ENCODE measurements around the gene ACSS1.
A peak's percentile ranks its signal among the peaks of the same experiment; 100 is the strongest.

The ACSS1 gene

DNA sequence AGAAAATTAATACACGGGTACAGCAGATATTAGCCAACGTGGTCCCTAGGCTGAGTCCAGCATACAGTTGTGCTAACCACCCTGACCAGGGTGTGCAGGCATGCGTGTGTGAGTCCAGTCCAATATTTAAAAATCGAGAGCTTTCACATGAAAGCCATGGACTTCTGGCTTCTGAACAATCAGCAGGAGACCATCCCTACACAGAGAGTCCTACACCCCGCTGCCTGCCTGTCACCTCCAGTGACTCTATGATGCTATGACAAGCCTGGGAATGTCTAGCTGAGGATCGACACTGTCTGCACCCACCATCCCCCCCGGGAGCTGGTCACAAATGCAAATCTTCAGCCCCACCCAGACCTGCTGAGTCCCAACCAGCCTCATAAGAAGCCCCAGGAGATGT is 7.9 kb downstream of the ACSS1 start:
- Mint-ChIP-seq H3K36me3 (peaks cover 4 to 24% of the 10 kb centered on the region in 2 donors), H3K4me1 (peaks cover 57 to 81% of the 10 kb centered on the region in 2 donors), H3K9me3 (no peaks in the 10 kb centered on the region), H3K27ac (no peak overlapping the region), H3K4me3 (no peak overlapping the region), H3K27me3 (no peaks in the 10 kb centered on the region)
- ATAC-seq (replicated peaks) (no peak), DNase-seq (no peak)

DNA sequence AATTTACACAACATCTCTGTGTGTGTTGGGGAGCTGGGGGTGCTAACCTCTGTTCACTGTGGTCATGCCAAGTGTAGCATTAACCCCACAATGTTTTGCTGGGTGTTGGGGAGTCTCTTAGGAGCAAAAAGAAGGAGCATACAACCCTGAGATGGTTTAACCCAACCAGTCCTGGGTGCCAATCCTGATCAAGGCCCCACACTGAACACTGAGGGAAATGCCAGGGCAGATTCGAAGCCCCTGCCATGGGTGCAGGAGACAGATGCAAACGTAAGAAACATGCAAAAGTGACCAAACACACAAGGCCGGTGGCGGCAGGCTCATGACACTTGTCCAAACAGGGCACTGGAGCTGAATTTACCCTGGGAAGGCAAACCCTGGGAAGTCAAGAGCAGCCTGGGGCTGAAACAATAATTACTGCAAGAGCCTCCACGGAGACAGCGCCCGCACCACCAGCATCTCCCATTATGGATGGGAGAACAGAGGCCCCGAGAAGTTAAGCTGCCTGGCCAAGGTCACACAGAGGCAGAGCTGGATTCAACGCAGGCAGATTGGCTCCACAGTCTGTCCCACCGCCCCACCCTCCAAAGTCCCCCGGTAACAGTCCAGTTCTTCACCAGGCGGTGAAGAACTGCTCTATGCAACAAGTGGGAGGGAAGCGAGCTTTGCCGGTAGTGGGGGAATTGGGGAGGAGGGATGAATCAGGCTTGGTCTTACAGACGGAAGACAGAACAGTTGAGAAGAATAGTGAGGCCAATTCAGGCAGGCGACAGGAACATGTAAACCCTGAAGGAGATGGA is 8.5 kb downstream of the ACSS1 start:
- Mint-ChIP-seq H3K4me1 (peaks cover 55 to 81% of the 10 kb centered on the region in 2 donors), H3K36me3 (peaks cover 4 to 24% of the 10 kb centered on the region in 2 donors), H3K27ac (peak overlapping the region; percentile 79), H3K4me3 (no peak overlapping the region), H3K9me3 (no peaks in the 10 kb centered on the region), H3K27me3 (no peaks in the 10 kb centered on the region)
- ATAC-seq (replicated peaks) (no peak), DNase-seq (no peak)

DNA sequence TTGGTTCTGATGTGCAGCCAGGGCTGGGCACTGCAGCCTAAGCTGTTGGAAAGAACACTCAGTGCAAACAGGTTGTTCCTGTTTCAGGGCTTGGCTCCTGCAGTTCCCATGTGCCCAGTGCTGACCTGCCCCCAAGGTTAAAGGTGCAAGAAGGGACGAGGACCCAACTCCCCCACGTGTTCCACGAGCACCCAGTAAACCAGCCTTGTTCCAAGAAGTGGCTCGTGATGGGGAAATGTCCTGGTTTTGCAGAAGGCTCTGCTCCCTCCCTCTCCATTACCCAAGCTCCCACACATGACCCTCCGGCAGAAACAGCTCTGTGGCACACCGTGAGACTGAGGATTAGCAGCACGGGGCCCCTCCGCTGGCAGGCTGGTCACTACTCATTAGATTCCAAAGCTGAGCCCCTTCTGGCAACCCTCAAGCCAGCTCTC is 9.4 kb downstream of the ACSS1 start:
- H3K4me1 Mint-ChIP-seq: peaks cover 49 to 81% of the 10 kb centered on the region in 2 donors
- H3K4me3 Mint-ChIP-seq: no peak overlapping the region
- H3K9me3 Mint-ChIP-seq: no peaks in the 10 kb centered on the region
- DNase-seq: no peak
- ATAC-seq (replicated peaks): no peak
- H3K36me3 Mint-ChIP-seq: peaks cover 4 to 24% of the 10 kb centered on the region in 2 donors
- peak overlapping the region; percentile 44 for H3K27ac Mint-ChIP-seq
- H3K27me3 Mint-ChIP-seq: no peaks in the 10 kb centered on the region

DNA sequence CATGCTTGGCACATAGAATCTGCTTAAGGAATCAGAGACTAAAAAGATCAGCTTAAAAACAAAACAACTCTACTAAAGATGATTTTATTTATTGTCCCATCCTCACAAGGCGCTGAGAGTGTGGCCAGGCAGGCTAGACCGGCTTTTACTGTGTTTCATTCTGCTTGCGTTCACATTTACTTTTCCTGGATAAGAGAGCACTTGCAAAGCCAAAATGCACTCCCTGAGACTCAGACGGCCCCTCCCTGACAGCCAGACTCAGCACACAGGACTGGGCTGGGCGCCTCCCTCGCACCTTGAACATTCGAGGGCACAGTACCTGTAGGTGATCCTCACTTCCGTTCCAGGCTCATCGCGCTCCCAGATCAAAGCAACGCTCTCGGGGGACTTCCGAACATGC is 10.2 kb downstream of the ACSS1 start:
- no peaks in the 10 kb centered on the region for H3K27me3 Mint-ChIP-seq
- H3K4me1 Mint-ChIP-seq: peaks cover 48 to 81% of the 10 kb centered on the region in 2 donors
- H3K4me3 Mint-ChIP-seq: no peak overlapping the region
- H3K9me3 Mint-ChIP-seq: no peaks in the 10 kb centered on the region
- H3K27ac Mint-ChIP-seq: peak overlapping the region; percentile 75
- DNase-seq (no peak), ATAC-seq (replicated peaks) (no peak)
- H3K36me3 Mint-ChIP-seq: peaks cover 6 to 26% of the 10 kb centered on the region in 2 donors

DNA sequence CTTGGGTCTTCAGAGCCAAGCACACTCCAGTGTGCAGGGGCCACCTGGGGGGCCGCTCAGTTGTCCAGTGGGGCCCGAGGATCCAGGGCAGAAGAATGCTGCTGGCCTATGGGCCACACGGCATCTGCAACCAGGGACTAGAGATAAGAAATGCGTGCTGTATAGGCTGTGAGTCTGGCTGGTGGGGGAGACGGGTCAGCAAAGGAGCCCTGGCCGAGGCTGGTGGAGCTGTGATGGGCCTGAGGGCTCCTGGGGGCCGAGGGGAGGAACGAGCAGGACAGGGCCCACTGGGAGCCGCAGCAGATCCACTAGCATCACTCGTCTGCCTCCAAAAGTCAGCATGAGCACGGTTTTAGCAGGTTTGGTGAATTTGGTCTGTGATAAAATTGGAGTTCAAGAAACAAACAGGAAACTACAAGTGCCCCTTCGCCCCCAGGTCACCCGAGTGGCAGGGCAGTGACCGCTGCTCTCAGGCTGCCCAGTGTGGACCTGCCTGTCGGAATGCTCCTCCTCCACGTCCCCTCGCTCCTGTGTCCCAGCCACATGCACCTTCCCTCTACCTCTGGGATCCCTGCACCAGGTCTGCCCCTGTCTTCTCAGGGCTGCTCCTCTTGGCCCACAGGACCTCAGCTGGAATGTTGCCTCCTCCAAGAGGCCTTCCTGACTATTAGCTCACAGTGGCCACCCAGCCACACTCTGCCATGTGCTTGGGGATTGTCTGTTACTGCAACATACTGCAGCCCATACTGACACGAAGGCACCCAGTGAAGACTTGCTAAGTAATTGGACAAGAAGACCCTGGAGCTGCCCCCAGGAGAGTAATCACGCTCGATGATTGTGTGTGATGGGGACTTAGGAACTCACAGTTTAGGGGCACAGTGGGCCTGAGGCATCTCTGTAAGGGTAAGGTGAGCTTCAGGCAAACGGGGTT is 10.9 kb downstream of the ACSS1 start:
- no peaks in the 10 kb centered on the region for H3K9me3 Mint-ChIP-seq
- peaks cover 48 to 80% of the 10 kb centered on the region in 2 donors for H3K4me1 Mint-ChIP-seq
- peaks cover 7 to 24% of the 10 kb centered on the region in 2 donors for H3K36me3 Mint-ChIP-seq
- DNase-seq (no peak), ATAC-seq (replicated peaks) (no peak)
- H3K4me3 Mint-ChIP-seq: no peak overlapping the region
- H3K27me3 Mint-ChIP-seq: no peaks in the 10 kb centered on the region
- peak overlapping the region; percentile 47 for H3K27ac Mint-ChIP-seq

DNA sequence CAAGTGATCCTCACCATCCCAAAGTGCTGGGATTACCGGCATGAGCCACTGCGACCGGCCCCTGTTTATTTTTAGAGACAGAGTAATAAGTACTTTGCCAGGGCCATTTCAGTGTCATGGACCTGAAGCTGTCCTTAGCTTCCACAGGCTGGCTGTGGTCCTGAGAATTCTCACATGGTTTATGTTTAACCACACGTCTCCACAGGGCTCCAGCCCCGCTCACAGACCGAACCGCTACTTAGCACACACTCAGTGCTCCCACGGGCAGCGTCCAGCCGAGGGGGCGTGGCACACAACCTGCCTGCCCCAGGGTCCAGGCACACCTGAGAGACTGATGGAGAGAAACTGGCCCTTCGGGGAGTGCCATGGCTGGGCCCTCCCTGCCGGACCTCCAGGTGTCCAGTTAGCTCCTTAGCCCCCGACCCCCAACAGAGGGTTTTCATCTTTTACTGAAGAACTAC is 11.7 kb downstream of the ACSS1 start:
- Mint-ChIP-seq H3K9me3 (no peaks in the 10 kb centered on the region), H3K4me1 (peaks cover 44 to 79% of the 10 kb centered on the region in 2 donors), H3K4me3 (no peak overlapping the region), H3K27me3 (no peaks in the 10 kb centered on the region), H3K36me3 (peaks cover 7 to 22% of the 10 kb centered on the region in 2 donors), H3K27ac (no peak overlapping the region)
- DNase-seq: no peak
- no peak for ATAC-seq (replicated peaks)

DNA sequence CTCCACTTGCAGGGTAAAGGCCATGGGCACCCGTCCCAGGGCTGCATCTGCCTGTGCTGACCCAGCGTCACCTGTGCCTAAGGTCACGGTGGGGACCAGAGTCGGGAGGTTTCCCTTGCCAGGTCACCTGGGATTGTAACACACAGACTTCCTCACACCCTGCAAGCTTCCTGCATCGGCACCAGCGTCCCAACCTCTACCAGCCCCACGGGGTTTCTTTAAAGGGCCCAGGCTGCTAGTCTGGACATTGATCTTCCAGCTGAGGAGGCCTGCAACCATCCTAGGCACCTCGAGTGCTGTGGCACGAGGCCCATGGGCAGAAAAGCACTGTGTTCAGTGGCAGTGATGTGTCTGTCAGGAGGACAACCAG is 12.6 kb downstream of the ACSS1 start:
- no peak overlapping the region for H3K4me3 Mint-ChIP-seq
- no peaks in the 10 kb centered on the region for H3K9me3 Mint-ChIP-seq
- no peaks in the 10 kb centered on the region for H3K27me3 Mint-ChIP-seq
- DNase-seq: no peak
- ATAC-seq (replicated peaks): no peak
- peaks cover 7 to 18% of the 10 kb centered on the region in 2 donors for H3K36me3 Mint-ChIP-seq
- H3K4me1 Mint-ChIP-seq: peaks cover 37 to 73% of the 10 kb centered on the region in 2 donors
- peak overlapping the region; percentile 67 for H3K27ac Mint-ChIP-seq

DNA sequence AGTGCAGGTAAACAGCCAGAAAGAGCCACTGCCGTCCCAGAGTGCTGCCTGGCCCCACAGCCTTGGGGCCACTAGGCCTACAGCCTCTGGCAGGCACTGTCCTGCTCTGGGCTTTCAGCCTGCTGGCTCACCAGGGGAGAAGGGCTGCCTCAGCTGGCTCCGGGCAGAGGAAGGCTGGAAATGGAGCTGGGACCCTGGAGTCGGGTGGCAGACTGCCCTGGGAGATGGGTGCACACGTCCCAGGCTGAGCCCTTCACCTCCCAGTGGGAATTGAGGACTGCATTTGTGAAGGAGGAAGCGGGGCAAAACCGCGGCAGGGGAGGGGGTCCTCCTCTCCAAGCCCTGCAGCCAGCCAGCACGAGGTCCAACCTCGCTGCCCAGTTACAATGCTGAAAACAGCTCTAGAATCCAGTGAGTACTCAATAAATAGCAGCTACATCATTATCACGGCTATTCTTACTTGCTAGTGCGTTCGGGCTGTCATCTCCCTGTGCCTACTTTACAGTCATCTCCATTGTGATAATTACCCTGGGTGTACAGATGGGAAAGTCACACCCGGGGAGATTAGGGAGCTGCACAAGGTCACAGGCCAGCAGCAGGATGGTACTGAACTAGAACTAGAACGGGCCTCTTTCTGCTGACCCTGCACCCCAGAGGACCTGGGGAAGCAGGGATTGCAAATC is 13.1 kb downstream of the ACSS1 start:
- H3K27me3 Mint-ChIP-seq: no peaks in the 10 kb centered on the region

DNA sequence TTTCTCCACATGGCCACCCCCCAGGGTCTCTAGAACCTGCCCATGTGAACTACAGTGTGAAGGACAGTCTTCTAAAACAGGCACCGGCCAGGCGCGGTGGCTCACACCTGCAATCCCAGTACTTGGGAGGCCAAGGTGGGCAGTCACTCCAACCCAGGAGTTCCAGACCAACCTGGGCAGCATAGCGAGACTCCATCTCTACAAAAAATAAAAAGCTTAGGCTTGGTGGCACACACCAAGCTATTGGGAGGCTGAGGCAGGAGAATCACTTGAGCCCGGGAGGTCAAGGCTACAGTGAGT is 13.7 kb downstream of the ACSS1 start:
- no peaks in the 10 kb centered on the region for H3K27me3 Mint-ChIP-seq
- no peak for ATAC-seq (replicated peaks)
- no peak overlapping the region for H3K4me3 Mint-ChIP-seq
- H3K36me3 Mint-ChIP-seq: peaks cover 7 to 18% of the 10 kb centered on the region in 2 donors
- no peaks in the 10 kb centered on the region for H3K9me3 Mint-ChIP-seq
- peak overlapping the region; percentile 95 for H3K27ac Mint-ChIP-seq
- no peak for DNase-seq
- H3K4me1 Mint-ChIP-seq: peaks cover 33 to 62% of the 10 kb centered on the region in 2 donors

More for the DNA sequence above, 13.1 kb downstream of the ACSS1 start:
- ATAC-seq (replicated peaks): no peak
- peak overlapping the region; percentile 67 for H3K27ac Mint-ChIP-seq
- H3K4me3 Mint-ChIP-seq: no peak overlapping the region
- no peak for DNase-seq
- H3K9me3 Mint-ChIP-seq: no peaks in the 10 kb centered on the region
- peaks cover 34 to 68% of the 10 kb centered on the region in 2 donors for H3K4me1 Mint-ChIP-seq
- H3K36me3 Mint-ChIP-seq: peaks cover 7 to 18% of the 10 kb centered on the region in 2 donors

DNA sequence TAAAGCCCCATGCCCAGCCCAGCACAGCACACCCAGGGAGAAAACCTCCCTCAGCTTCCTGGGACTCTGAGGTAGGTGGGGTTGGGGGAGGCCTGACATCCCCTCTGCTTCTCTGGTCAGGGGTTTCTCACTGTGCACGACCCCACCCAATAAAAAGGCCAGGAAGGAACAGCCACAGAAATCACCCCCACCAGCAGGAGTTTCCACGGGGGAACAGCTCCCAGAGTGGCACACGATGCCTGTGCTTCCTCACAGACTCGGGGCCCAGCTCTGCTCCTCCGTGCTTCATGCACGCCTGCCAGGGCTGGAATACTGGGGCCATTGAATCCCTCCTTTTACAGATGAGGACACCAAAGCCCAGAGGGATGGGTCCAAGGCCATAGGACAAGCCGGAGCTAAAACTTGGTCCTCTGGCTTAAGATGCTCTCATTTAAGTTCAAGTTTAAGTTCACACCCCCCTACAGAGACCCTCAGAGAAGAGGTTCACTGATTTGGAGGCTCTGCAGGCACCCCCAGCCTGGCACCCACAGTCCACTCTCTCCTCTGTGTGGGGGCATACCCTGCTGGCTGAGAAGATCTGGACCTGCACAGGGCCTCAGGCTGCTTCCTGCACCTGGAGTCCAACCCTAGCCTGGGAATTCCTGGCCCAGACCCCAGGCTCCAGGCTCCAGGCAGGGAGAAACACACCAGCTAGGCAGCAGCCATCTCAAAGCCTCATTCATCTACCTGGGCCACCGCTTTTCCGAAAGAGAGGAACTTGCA is 14.3 kb downstream of the ACSS1 start:
- H3K9me3 Mint-ChIP-seq: no peaks in the 10 kb centered on the region
- peaks cover 32 to 61% of the 10 kb centered on the region in 2 donors for H3K4me1 Mint-ChIP-seq
- no peak for ATAC-seq (replicated peaks)
- no peak for DNase-seq
- H3K27me3 Mint-ChIP-seq: no peaks in the 10 kb centered on the region
- H3K4me3 Mint-ChIP-seq: peak overlapping the region in 1 of 2 donors; percentile 75
- peak overlapping the region; percentile 95 for H3K27ac Mint-ChIP-seq
- peaks cover 8 to 18% of the 10 kb centered on the region in 2 donors for H3K36me3 Mint-ChIP-seq

DNA sequence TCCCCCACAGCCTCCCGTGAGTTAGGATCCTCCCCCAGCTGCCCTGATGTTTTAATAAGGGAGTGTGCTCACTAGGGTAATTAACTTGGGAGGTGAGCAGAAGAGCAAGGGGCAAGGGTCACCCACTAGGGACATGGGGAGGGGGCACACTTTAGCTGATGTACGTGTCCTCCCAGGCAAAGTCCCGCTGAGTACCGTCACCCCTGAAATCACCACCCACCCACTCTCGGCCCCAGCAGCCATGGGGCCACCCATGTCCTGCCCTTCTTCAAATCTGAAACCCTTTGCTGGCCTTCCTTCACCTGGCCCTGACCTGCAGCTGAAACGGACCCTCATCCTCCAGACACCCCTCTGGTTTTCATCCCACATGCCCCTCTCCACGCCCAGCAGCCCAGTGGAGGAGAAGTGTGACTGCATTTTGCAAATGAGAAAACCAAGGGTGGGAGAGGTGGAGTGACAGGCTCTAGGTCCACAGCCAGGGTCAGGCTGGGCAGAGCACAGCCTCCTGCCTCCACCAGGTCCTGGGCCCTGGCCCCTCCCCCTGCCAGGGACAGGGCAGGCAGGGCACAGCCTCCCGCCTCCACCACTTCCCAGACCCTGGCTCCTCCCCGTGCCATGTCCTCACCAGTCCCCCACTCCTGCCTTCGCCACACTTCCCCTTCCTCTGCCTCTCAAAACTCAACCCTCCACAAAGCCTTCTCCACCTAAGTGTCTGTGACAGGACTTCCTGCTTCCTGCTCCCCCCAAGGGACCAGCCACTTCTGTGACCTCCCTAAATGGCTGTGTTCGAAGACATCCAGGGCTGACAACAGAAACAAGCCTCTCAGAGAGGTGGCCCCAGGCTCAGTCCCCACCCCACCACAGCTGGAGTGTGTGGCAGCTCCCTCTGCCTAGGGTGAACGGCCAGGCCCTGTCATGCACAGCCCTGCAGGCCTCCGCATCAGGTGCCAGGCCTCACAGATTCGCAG is 15.1 kb downstream of the ACSS1 start:
- peak overlapping the region; percentile 69 to 75 for H3K4me3 Mint-ChIP-seq

DNA sequence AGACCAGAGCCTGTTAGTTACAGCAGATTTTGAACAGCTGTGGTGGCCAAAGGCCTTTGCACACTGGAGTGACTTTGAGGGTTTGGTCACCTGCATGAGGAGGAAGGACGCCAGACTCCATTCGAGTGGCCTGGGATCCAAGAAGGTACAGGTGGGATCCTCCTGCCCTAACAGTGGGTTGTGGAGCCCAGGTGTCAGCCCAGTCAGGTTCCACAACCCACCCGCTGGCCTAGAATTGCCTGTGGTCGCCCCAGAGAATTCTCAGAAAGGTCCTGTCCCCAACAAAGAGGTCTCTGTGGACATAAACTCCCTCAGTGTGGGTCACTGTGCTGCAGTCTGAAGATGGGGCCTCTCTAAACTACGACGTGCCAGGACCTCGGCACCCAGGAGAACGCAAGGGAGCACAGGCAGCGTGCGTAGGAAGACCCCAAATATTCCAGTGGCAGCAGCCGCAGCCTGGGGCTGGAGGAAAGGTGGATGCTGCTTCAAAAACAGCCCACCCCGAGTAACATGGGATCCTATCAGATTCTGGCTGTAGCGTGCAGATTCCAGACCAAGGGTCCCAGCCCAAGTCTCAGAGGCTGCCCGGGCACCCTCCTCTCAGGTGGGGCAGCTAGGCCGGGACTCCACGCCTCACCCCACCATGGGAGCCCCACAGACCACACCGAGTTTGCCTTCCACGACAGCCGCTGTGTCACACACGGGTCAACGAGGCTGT is 16.0 kb downstream of the ACSS1 start:
- H3K27ac Mint-ChIP-seq: peak overlapping the region; percentile 95
- DNase-seq: no peak

More for the DNA sequence above, 15.1 kb downstream of the ACSS1 start:
- peak overlapping the region; percentile 95 for H3K27ac Mint-ChIP-seq
- H3K9me3 Mint-ChIP-seq: no peaks in the 10 kb centered on the region
- H3K27me3 Mint-ChIP-seq: no peaks in the 10 kb centered on the region
- DNase-seq: peak; percentile 74
- ATAC-seq (replicated peaks): peak; percentile 90 to 92
- H3K36me3 Mint-ChIP-seq: peaks cover 8 to 18% of the 10 kb centered on the region in 2 donors
- H3K4me1 Mint-ChIP-seq: peaks cover 40 to 67% of the 10 kb centered on the region in 2 donors

More for the DNA sequence above, 16.0 kb downstream of the ACSS1 start:
- no peak for ATAC-seq (replicated peaks)
- Mint-ChIP-seq H3K27me3 (no peaks in the 10 kb centered on the region), H3K4me1 (peaks cover 47 to 75% of the 10 kb centered on the region in 2 donors), H3K36me3 (peaks cover 6 to 14% of the 10 kb centered on the region in 2 donors), H3K9me3 (no peaks in the 10 kb centered on the region), H3K4me3 (peak overlapping the region in 1 of 2 donors; percentile 75)

Data from stimulated activated naive B cell treated with anti-CD40 and anti-IgM and Interleukin-4, amounts not matched to agents 10 μg/mL and 1 μg/mL and 100 μg/mL, for 72 hours (primary cell).